Mesenchymal stem cell (in vitro differentiated cells and primary cell): Measurements from ENCODE around the gene ETV6.

Experiments used
- DNase-seq: peaks from one replicate; pipeline ENCODE4 v3.0.0-alpha.2; 2013
- H2AFZ ChIP-seq: one replicate; pipeline ENCODE4 v1.6.1; 2013; ENCODE audit warnings: low read depth, mild to moderate bottlenecking, control low read depth, inconsistent platforms, low read length, moderate library complexity
- H2AK5ac ChIP-seq: 2 replicates; pipeline ENCODE4 v1.6.1; 2013; ENCODE audit warnings: low read length, moderate library complexity, mild to moderate bottlenecking, inconsistent platforms; ENCODE audit not compliant: severe bottlenecking
- H2BK120ac ChIP-seq: one replicate; pipeline ENCODE4 v1.6.1; 2013; ENCODE audit warnings: low read depth, mild to moderate bottlenecking, inconsistent platforms, low read length, moderate library complexity
- H2BK12ac ChIP-seq, 2 experiments: one replicate each; pipeline ENCODE4 v1.6.1; 2013; ENCODE audit warnings: inconsistent platforms in 2 of 2, low read length in 2 of 2, mild to moderate bottlenecking in 2 of 2, moderate library complexity in 2 of 2, control low read depth in 1 of 2
- H2BK15ac ChIP-seq: one replicate; pipeline ENCODE4 v1.6.1; 2013; ENCODE audit warnings: mild to moderate bottlenecking, low read depth, inconsistent platforms; ENCODE audit not compliant: poor library complexity, severe bottlenecking
- H2BK5ac ChIP-seq: 2 replicates; pipeline ENCODE4 v1.6.1; 2013; ENCODE audit warnings: low read depth, mild to moderate bottlenecking, low read length, control low read depth, inconsistent platforms; ENCODE audit not compliant: poor library complexity, severe bottlenecking
- H3K14ac ChIP-seq, 2 experiments: one replicate each; pipeline ENCODE4 v1.6.1; 2013; ENCODE audit warnings: inconsistent platforms in 2 of 2, low read length in 2 of 2, control low read depth in 1 of 2, mild to moderate bottlenecking in 1 of 2, moderate library complexity in 1 of 2
- H3K18ac ChIP-seq, 2 experiments: one replicate each; pipeline ENCODE4 v1.6.1; 2013; ENCODE audit warnings: inconsistent platforms in 2 of 2, low read length in 2 of 2, control low read depth in 1 of 2, low read depth in 1 of 2, mild to moderate bottlenecking in 1 of 2
- H3K23ac ChIP-seq, 2 experiments: one replicate each; pipeline ENCODE4 v1.6.1; 2013; ENCODE audit warnings: inconsistent platforms in 2 of 2, low read length in 2 of 2, mild to moderate bottlenecking in 2 of 2, moderate library complexity in 2 of 2, control low read depth in 1 of 2
- H3K27ac ChIP-seq: 2 replicates; pipeline ENCODE4 v1.5.1; 2013; ENCODE audit warnings: mild to moderate bottlenecking, moderate library complexity, low read length, control low read depth, inconsistent platforms; ENCODE audit not compliant: poor library complexity, severe bottlenecking
- H3K27me3 ChIP-seq, 2 experiments: 2 replicates each; pipeline versions ENCODE4 v1.6.1 to v1.7.0; 2013; ENCODE audit warnings: low read length in 2 of 2, mild to moderate bottlenecking in 2 of 2, moderate library complexity in 2 of 2, control low read depth in 1 of 2, inconsistent platforms in 1 of 2; ENCODE audit not compliant: control insufficient read depth in 1 of 2, insufficient read depth in 1 of 2
- H3K36me3 ChIP-seq, 2 experiments: 2 replicates each; pipeline versions ENCODE4 v1.6.1 to v1.7.0; 2013; ENCODE audit warnings: low read length in 2 of 2, control low read depth in 1 of 2, inconsistent platforms in 1 of 2, low read depth in 1 of 2, mild to moderate bottlenecking in 1 of 2; ENCODE audit not compliant: insufficient read depth in 2 of 2, control insufficient read depth in 1 of 2
- H3K4ac ChIP-seq, 2 experiments: one replicate each; pipeline ENCODE4 v1.6.1; 2013; ENCODE audit warnings: inconsistent platforms in 2 of 2, low read length in 2 of 2, mild to moderate bottlenecking in 2 of 2, moderate library complexity in 2 of 2, control low read depth in 1 of 2, low read depth in 1 of 2
- H3K4me1 ChIP-seq: 2 replicates; pipeline ENCODE4 v1.6.1; 2013; ENCODE audit warnings: low read depth, low read length, control low read depth; ENCODE audit not compliant: control insufficient read depth, insufficient read depth
- H3K4me2 ChIP-seq: 2 replicates; pipeline ENCODE4 v1.6.1; 2013; ENCODE audit warnings: low read length, mild to moderate bottlenecking, inconsistent platforms; ENCODE audit not compliant: poor library complexity, severe bottlenecking
- H3K4me3 ChIP-seq, 2 experiments: 2 replicates each; pipeline versions ENCODE4 v1.5.1 to v1.7.0; 2013; ENCODE audit warnings: low read length in 2 of 2, mild to moderate bottlenecking in 2 of 2, control low read depth in 1 of 2, low read depth in 1 of 2; ENCODE audit not compliant: insufficient read depth in 1 of 2
- H3K79me1 ChIP-seq: replicated peaks from 2 replicates; pipeline ENCODE4 v1.6.1; 2013; ENCODE audit warnings: mild to moderate bottlenecking, control low read depth, low read length, inconsistent platforms; ENCODE audit not compliant: poor library complexity, severe bottlenecking
- H3K9ac ChIP-seq: 2 replicates; pipeline ENCODE4 v1.7.0; 2013; ENCODE audit warnings: mild to moderate bottlenecking, low read length, moderate library complexity
- H3K9me3 ChIP-seq: 2 replicates; pipeline ENCODE4 v1.7.0; 2013; ENCODE audit warnings: mild to moderate bottlenecking, low read length; ENCODE audit not compliant: control insufficient read depth
- H4K8ac ChIP-seq: one replicate; pipeline ENCODE4 v1.6.1; 2013; ENCODE audit warnings: inconsistent platforms, mild to moderate bottlenecking, low read length, moderate library complexity
- H4K91ac ChIP-seq: one replicate; pipeline ENCODE4 v1.6.1; 2013; ENCODE audit warnings: mild to moderate bottlenecking, low read length, inconsistent platforms
- WGBS: methylation state at CpG from one replicate; pipeline ENCODE4 v1.1.7; 2013; ENCODE audit warnings: mixed read lengths; 5-methylcytosine and 5-hydroxymethylcytosine counted together

Gene ETV6

DNA sequence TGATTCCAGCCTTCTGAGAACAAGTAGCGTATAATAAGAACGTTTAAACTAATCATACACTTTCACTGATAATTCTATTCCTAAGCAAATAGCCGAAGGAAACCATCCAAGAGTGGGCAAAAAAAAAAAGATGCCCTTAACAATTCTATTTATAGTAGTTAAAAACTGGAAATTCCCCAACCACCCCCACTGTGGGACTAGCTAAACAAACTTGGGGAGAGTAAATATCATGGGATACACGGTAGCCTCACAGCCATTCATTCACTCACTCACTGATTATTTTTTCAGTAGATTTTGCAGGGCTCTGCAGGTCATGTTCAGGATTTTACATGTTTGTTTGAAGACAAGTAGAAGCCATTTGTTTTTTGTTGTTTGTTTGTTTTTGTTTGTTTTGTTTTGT is 197.0 kb downstream of the ETV6 start:
- no peak overlapping the region for H2BK15ac ChIP-seq
- 94% methylated on average over 3 of the region's 4 CpGs for WGBS
- no peak overlapping the region for H3K27ac ChIP-seq
- H3K4me1 ChIP-seq: no peaks in the 10 kb centered on the region
- H2BK12ac ChIP-seq: no peak overlapping the region
- no peak overlapping the region for H3K18ac ChIP-seq
- H3K23ac ChIP-seq: no peak overlapping the region
- H2AFZ ChIP-seq: no peak overlapping the region
- peaks cover 35 to 52% of the 10 kb centered on the region in 2 experiments for H3K36me3 ChIP-seq
- no peak overlapping the region for H3K14ac ChIP-seq
- H3K4ac ChIP-seq: no peak overlapping the region
- H2BK120ac ChIP-seq: no peak overlapping the region
- no peak overlapping the region for H2BK5ac ChIP-seq
- H3K9ac ChIP-seq: no peak overlapping the region
- no peaks in the 10 kb centered on the region for H3K9me3 ChIP-seq
- peaks cover 32% of the 10 kb centered on the region for H3K79me1 ChIP-seq
- no peak overlapping the region for H4K8ac ChIP-seq
- no peaks in the 10 kb centered on the region for H3K27me3 ChIP-seq
- no peak overlapping the region for H3K4me3 ChIP-seq
- no peak overlapping the region for H4K91ac ChIP-seq
- no peak overlapping the region for H3K4me2 ChIP-seq
- DNase-seq: no peak
- H2AK5ac ChIP-seq: no peak overlapping the region

DNA sequence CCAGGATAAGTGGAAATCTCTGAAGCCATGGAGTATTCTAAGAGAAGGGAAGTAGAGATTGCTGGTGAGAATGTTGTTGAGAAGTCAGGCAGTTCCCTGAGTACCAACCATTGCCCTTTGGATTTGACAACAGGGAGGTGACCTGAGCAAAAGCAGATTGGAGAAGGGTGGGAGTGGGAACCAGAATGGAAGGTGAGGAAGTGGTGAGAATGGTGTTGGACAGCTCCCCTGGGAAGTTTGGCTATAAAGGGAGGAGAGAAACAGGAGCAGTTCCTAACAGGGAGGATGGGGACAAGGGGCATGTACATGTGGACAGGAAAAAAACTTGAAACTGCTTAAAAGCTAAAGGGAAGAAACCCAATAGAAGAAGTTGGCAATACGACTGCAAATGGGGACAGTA is 198.1 kb downstream of the ETV6 start:
- H3K27ac ChIP-seq: no peak overlapping the region
- H3K27me3 ChIP-seq: no peaks in the 10 kb centered on the region
- no peak overlapping the region for H3K23ac ChIP-seq
- no peak overlapping the region for H3K18ac ChIP-seq
- peaks cover 25% of the 10 kb centered on the region for H3K79me1 ChIP-seq
- no peaks in the 10 kb centered on the region for H3K9me3 ChIP-seq
- WGBS: 90% methylated on average over 1 of the region's 1 CpG
- H3K4me2 ChIP-seq: no peak overlapping the region
- H2BK12ac ChIP-seq: no peak overlapping the region
- H4K91ac ChIP-seq: no peak overlapping the region
- H3K4me3 ChIP-seq: no peak overlapping the region
- no peak overlapping the region for H2BK120ac ChIP-seq
- no peaks in the 10 kb centered on the region for H3K4me1 ChIP-seq
- no peak for DNase-seq
- H3K36me3 ChIP-seq: peaks cover 29 to 46% of the 10 kb centered on the region in 2 experiments
- no peak overlapping the region for H2BK15ac ChIP-seq
- H4K8ac ChIP-seq: no peak overlapping the region
- no peak overlapping the region for H3K9ac ChIP-seq
- no peak overlapping the region for H3K4ac ChIP-seq
- no peak overlapping the region for H2BK5ac ChIP-seq
- no peak overlapping the region for H2AK5ac ChIP-seq
- H3K14ac ChIP-seq: no peak overlapping the region
- H2AFZ ChIP-seq: no peak overlapping the region

DNA sequence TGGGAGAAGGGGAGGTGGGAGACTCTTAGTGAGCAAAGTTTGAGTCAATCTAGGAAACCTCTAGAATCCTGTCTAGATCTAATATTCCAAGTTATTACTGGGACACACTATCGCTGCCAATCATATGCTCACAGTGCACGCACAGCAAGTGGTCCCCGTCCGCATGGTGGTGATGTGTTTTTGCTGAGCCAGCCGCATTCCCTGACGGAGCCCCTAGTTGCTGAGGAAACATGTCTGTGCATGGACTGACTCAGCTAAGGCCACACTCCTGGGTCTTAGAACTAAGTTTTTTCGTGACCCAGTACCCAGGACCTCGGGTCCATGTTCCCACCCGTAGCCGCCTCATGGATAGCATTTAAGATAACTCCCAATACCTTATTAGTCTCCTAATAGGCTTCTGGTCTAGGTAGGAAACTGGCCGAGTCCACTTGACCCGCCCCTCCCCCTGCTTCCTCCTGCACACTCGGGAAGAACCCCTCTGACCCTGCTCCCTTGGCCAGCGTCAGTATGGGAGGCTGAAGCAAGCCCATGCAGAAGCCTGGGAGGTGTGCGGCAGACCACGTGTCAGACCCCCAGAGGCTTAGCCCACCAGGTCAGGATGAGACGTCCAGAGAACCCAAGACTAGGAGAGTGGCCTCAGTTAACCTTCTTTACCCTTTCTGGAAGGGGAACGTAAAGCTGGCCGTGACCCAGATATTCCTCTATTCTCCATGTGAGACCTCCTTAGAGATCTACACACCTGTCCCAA is 200.5 kb downstream of the ETV6 start:
- H4K91ac ChIP-seq: no peak overlapping the region
- H3K9ac ChIP-seq: no peak overlapping the region
- DNase-seq: no peak
- H3K14ac ChIP-seq: no peak overlapping the region
- 94% methylated on average over 17 of the region's 19 CpGs for WGBS
- no peak overlapping the region for H2BK120ac ChIP-seq
- H3K23ac ChIP-seq: no peak overlapping the region
- H3K27me3 ChIP-seq: no peaks in the 10 kb centered on the region
- no peak overlapping the region for H2BK5ac ChIP-seq
- peaks cover 37 to 45% of the 10 kb centered on the region in 2 experiments for H3K36me3 ChIP-seq
- H3K4me1 ChIP-seq: peaks cover 4% of the 10 kb centered on the region
- no peak overlapping the region for H3K4me3 ChIP-seq
- no peak overlapping the region for H4K8ac ChIP-seq
- H3K18ac ChIP-seq: no peak overlapping the region
- no peak overlapping the region for H3K4ac ChIP-seq
- no peak overlapping the region for H2BK12ac ChIP-seq
- no peaks in the 10 kb centered on the region for H3K9me3 ChIP-seq
- peaks cover 31% of the 10 kb centered on the region for H3K79me1 ChIP-seq
- no peak overlapping the region for H2AFZ ChIP-seq
- no peak overlapping the region for H2AK5ac ChIP-seq
- H3K4me2 ChIP-seq: no peak overlapping the region
- no peak overlapping the region for H3K27ac ChIP-seq
- no peak overlapping the region for H2BK15ac ChIP-seq

DNA sequence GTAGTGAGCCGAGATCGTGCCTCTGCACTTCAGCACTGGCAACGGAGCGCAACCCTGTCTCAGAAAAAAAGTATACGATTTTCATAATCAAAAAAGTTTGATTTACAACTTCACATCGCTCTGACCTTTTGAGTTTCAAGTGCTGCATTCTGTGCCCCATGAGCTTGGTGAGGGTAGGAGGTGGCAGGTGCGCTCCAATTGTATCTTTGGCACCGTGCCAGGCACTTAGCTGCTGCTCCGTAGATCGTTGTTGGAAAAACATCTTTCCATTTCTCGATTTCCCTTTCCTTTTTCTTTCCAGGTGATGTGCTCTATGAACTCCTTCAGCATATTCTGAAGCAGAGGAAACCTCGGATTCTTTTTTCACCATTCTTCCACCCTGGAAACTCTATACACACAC is 203.7 kb downstream of the ETV6 start:
- WGBS: 99% methylated on average over 10 of the region's 12 CpGs
- H2BK12ac ChIP-seq: no peak overlapping the region
- no peak overlapping the region for H2BK120ac ChIP-seq
- DNase-seq: no peak
- H3K4me2 ChIP-seq: no peak overlapping the region
- H4K8ac ChIP-seq: no peak overlapping the region
- H2AK5ac ChIP-seq: no peak overlapping the region
- H2BK5ac ChIP-seq: no peak overlapping the region
- H3K4me1 ChIP-seq: peaks cover 14% of the 10 kb centered on the region
- no peaks in the 10 kb centered on the region for H3K27me3 ChIP-seq
- no peak overlapping the region for H2BK15ac ChIP-seq
- peaks cover 27 to 38% of the 10 kb centered on the region in 2 experiments for H3K36me3 ChIP-seq
- no peaks in the 10 kb centered on the region for H3K9me3 ChIP-seq
- H3K14ac ChIP-seq: no peak overlapping the region
- H4K91ac ChIP-seq: no peak overlapping the region
- H3K4ac ChIP-seq: no peak overlapping the region
- H3K23ac ChIP-seq: no peak overlapping the region
- H2AFZ ChIP-seq: no peak overlapping the region
- no peak overlapping the region for H3K18ac ChIP-seq
- peaks cover 32% of the 10 kb centered on the region for H3K79me1 ChIP-seq
- no peak overlapping the region for H3K27ac ChIP-seq
- no peak overlapping the region for H3K4me3 ChIP-seq
- H3K9ac ChIP-seq: no peak overlapping the region
